ENCODE data around the gene TMEM132C. TPM values are rescaled to one million over a fixed set of nuclear protein-coding genes. Genes with fewer than 3 reads are reported as not detected.

Gene TMEM132C
- total RNA-seq, 1 donor from 2014 or later: 3.9 TPM

DNA sequence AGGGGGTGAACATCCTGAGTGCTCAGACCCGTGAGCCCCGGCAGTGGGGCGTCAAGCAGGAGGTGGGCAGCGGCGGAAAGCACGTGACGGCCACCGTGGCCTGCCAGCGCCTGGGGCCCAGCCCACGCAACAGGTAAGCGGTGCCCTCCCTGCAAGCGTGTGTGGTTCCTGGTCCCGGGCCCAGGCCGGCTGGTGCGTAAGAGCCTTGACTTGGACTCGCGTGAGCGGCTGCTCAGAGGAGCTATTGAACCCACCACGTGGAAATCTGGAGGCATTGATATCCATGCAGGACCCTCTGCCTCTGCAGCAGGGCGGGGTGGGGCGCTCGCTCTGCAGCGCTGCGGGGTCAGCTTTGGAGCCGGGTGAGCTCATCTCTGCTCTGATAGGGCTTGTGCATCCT, 277.0 kb downstream of the TMEM132C start:
- H3K9me3 Mint-ChIP-seq: no peaks in the 10 kb centered on the region
- no peak overlapping the region for H3K4me2 ChIP-seq

DNA sequence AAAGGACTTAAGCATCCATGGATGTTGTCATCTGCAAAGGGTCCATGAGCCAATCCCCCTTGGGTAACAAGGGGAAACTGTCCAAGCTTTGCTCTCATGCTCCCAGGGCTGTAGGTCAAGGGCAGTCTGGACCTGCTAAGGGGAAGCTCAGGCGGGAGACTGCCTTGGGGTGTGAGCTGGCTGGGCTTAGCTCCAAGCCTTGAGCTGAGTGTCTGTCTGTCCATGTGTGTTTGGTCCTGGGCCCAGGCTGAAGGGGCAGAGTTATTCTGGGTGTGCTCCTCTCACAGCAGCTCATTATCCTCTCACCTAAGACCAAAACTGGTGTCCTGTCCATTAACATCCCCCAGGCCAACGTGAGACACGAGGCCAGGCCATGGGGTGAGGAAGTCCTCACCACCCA, 282.0 kb downstream of the TMEM132C start:
- Histone ChIP-seq H3K36me3 (no peaks in the 10 kb centered on the region), H3K27ac (no peak overlapping the region), H3F3A (ENCODE audit: low read depth) (no peaks in the 10 kb centered on the region), H3K4me3 (no peak overlapping the region), H2AFZ (replicated peaks) (no peak overlapping the region), H3K4me2 (no peak overlapping the region), H3K27me3 (peaks cover 29% of the 10 kb centered on the region), H3K9ac (no peak overlapping the region), H3K9me3 (ENCODE audit: low read depth) (no peaks in the 10 kb centered on the region), H4K20me1 (ENCODE audit: low read depth) (peaks cover 3% of the 10 kb centered on the region), H3K79me2 (ENCODE audit: low read depth) (no peaks in the 10 kb centered on the region), H3K4me1 (peaks cover 19% of the 10 kb centered on the region)
- Mint-ChIP-seq H3K27me3 (ENCODE audit: insufficient read depth, low read depth) (peaks cover 8% of the 10 kb centered on the region), H3K4me3 (no peak overlapping the region), H3K9me3 (no peaks in the 10 kb centered on the region), H3K36me3 (peaks cover 26% of the 10 kb centered on the region), H3K27ac (peak overlapping the region; percentile 53), H3K4me1 (peaks cover 44% of the 10 kb centered on the region)
- DNase-seq (ENCODE audit: low spot score): no peak
- TF ChIP-seq, protein P1, sequence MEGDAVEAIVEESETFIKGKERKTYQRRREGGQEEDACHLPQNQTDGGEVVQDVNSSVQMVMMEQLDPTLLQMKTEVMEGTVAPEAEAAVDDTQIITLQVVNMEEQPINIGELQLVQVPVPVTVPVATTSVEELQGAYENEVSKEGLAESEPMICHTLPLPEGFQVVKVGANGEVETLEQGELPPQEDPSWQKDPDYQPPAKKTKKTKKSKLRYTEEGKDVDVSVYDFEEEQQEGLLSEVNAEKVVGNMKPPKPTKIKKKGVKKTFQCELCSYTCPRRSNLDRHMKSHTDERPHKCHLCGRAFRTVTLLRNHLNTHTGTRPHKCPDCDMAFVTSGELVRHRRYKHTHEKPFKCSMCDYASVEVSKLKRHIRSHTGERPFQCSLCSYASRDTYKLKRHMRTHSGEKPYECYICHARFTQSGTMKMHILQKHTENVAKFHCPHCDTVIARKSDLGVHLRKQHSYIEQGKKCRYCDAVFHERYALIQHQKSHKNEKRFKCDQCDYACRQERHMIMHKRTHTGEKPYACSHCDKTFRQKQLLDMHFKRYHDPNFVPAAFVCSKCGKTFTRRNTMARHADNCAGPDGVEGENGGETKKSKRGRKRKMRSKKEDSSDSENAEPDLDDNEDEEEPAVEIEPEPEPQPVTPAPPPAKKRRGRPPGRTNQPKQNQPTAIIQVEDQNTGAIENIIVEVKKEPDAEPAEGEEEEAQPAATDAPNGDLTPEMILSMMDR (IDR thresholded peaks at IDR 0.05): no peak
- TF ChIP-seq EZH2 (IDR thresholded peaks at IDR 0.05) (no peak), EZH2phosphoT487 (IDR thresholded peaks at IDR 0.05) (no peak)

More for the DNA sequence above, 277.0 kb downstream of the TMEM132C start:
- no peaks in the 10 kb centered on the region for H3K79me2 ChIP-seq (ENCODE audit: low read depth)
- DNase-seq (ENCODE audit: low spot score): no peak
- no peak overlapping the region for H2AFZ ChIP-seq (replicated peaks)
- no peaks in the 10 kb centered on the region for H3K9me3 ChIP-seq (ENCODE audit: low read depth)
- H3K27me3 ChIP-seq: no peaks in the 10 kb centered on the region
- no peaks in the 10 kb centered on the region for H3F3A ChIP-seq (ENCODE audit: low read depth)
- H4K20me1 ChIP-seq (ENCODE audit: low read depth): no peaks in the 10 kb centered on the region
- Mint-ChIP-seq H3K27ac (no peak overlapping the region), H3K4me1 (peaks cover 16% of the 10 kb centered on the region), H3K27me3 (ENCODE audit: insufficient read depth, low read depth) (peaks cover 5% of the 10 kb centered on the region), H3K36me3 (peaks cover 26% of the 10 kb centered on the region), H3K4me3 (no peak overlapping the region)
- H3K27ac ChIP-seq: no peak overlapping the region
- no peaks in the 10 kb centered on the region for H3K4me1 ChIP-seq
- TF ChIP-seq EZH2 (IDR thresholded peaks at IDR 0.05): no peak
- TF ChIP-seq EZH2phosphoT487 (IDR thresholded peaks at IDR 0.05): no peak
- TF ChIP-seq, protein P1 (IDR thresholded peaks at IDR 0.05): no peak
- no peak overlapping the region for H3K9ac ChIP-seq
- H3K36me3 ChIP-seq: no peaks in the 10 kb centered on the region
- no peak overlapping the region for H3K4me3 ChIP-seq

DNA sequence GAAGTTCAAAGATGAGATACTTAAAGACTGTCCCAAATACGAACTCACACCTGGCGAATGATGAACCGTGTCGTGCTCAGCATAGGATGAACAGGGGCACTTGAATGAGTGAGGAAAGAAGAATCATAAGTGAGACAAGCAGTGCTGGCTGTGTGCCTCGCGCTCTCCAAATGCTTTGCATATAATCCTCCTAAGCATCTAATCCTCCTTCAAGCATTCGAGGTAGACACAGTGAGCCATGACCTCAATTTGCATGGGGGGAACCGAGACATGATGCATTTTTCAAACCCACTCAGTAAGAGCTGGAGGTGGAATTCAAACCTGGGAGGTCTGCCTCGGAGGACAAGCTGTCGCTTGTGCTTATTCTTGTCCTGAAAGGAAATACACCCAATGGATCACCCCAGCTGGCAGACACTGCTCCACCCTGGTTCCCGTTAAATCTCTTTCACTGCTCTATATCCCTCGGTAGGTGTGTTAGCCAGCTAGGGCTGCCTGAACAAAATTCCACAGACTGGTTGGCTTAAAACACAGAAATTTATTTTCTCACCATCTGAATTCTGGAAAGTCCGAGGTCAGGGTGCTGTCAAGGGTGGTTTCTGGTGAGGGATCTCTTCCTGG, 282.7 kb downstream of the TMEM132C start:
- peaks cover 44% of the 10 kb centered on the region for H3K4me1 Mint-ChIP-seq
- H3K27me3 Mint-ChIP-seq (ENCODE audit: insufficient read depth, low read depth): peaks cover 8% of the 10 kb centered on the region
- Histone ChIP-seq H3K4me2 (no peak overlapping the region), H4K20me1 (ENCODE audit: low read depth) (peaks cover 3% of the 10 kb centered on the region), H3K9ac (no peak overlapping the region), H3K36me3 (no peaks in the 10 kb centered on the region), H3K27me3 (peaks cover 29% of the 10 kb centered on the region), H3K79me2 (ENCODE audit: low read depth) (no peaks in the 10 kb centered on the region), H3K9me3 (ENCODE audit: low read depth) (no peaks in the 10 kb centered on the region), H3F3A (ENCODE audit: low read depth) (no peaks in the 10 kb centered on the region), H2AFZ (replicated peaks) (no peak overlapping the region), H3K4me3 (no peak overlapping the region), H3K4me1 (peaks cover 19% of the 10 kb centered on the region), H3K27ac (no peak overlapping the region)
- H3K4me3 Mint-ChIP-seq: peak overlapping the region; percentile 24
- peak overlapping the region; percentile 63 for H3K27ac Mint-ChIP-seq
- TF ChIP-seq, protein P1 (IDR thresholded peaks at IDR 0.05): no peak
- TF ChIP-seq EZH2phosphoT487 (IDR thresholded peaks at IDR 0.05) (no peak), EZH2 (IDR thresholded peaks at IDR 0.05) (no peak)
- H3K36me3 Mint-ChIP-seq: peaks cover 22% of the 10 kb centered on the region
- peak; percentile 10 for DNase-seq (ENCODE audit: low spot score)
- H3K9me3 Mint-ChIP-seq: no peaks in the 10 kb centered on the region
